Glomerular visceral epithelial cell (primary cell): ENCODE data around the gene SCN2B.
"Not testable (repeated sequence)": the region's sequence is repeated elsewhere in the genome, so short reads cannot be mapped to it uniquely, and the experiment has no call there.

Source experiments
- DNase-seq: peaks from one replicate; pipeline ENCODE4 v3.0.0-alpha.2; 2016; ENCODE audit errors: extremely low spot score

SCN2B gene

DNA sequence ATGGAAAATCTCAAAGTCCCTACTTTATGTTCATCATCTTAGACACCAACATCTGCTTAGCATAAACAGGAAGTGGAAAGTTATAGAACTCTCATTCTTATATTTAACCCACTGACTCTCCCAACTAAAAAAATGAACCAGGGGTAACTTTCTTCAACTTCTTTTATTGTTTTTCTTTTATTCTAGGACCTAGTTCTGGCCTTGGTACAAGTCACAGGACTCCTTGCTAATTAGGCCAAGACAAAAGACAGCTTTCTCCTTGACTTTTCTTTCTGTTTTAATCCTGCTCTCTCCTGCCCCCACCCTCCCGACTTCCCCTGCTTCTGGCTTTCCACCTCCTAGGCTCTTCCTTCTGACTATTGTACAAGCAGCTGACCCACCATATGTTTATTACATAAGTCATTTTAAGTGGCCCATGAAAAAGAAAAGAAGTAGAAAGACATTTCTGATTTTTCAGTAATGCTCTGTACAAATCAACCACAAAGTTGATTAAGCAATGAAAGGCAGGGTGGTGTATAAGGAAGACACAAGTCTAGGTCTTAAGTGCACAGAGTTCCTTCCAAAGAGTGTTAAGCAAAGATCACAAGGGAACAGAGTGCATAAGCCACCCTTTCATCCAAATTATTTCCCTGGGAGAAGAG lies 30.1 kb upstream of the SCN2B start:
- DNase-seq, result no peak

DNA sequence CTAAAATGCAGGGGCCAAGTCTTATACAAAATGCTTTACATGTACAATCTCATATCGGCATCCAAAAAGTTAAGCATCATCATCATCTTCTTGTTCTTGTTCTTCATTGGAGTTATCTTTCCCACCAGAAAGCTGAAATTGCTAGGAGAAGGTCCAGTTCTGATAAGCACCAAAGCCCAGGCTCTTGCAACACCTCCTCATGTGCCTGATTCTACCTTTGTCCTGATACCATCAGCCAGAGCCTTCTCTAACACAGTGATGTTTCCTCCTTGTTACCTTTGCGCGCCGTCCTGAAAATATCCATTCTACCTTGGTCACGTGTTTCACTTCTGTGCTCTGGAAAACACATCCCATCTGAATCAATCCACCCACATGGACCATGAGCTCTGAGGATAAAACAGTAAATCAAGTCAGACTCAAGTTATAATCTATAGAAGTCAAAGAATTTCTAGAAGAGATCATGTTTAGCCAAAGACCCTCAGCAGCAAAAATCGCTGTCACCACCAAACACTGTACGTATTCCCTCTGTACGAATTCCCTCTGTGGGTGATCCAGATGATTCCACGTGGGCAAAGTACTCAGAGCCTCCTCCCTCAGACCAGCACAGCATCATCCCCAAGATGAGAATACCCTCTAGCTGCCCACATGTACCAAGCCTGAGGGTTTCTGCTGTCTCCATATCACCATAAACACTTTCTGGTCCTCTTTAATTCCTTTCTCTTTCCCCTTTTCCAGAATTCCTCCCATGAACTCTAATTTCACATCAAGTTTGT lies 29.4 kb upstream of the SCN2B start:
- DNase-seq, result no peak

DNA sequence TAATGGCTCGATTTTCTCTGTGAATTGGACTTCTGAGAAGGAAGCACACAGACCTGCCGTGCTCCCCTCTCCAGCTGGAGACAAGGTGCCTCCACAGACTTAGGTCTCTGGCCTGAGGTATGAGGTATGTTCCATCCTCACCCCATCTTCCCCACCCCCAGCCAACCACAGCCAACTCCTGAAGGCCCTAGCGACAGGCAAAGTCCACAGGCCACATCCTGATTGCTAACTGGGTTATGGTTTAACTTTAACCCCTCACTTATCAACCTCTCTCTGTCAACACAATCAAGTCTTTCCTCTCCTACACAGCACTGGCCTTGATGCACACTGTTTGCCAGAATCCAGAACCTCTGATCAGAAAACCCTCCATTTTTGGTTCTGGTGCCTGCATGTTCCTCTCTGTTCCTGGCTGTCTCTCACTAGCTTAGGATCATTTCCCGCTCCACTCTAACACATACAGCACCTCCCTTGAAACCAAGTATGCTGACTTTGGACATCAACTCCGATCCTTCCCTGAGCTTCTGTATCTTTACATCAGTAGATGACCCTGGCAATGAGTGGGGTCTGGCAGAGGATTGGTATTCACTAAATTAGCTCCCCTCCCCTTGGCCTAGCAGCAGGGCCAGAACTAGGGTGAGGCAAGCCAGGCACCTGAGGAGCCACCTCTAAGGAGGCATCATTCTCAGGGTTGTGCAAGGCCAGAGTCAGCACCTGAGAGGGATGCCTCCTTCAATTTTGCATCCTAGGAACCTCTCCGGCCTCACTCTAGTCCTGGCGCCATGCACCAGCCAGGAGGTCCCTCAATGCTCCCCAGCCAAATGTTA lies 26.4 kb upstream of the SCN2B start:
- DNase-seq, result no peak

DNA sequence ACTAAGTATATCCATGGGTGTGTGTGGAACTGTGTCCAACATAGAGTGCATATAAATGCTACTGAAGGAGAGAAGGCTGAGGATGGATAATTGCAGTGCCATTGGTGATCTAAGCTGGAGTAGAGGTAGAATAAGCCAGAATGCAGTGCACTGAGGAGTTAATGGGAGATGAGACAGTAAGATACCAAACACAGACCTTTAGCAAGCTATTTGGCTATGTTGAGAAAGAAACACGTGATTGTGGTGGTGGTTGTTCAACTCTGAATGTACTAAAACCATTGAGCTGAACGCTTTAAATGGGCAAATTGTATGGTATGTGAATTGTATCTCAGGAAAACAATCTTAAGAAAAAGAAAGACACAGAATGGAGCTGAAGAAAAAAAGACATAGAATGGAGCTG lies 25.5 kb upstream of the SCN2B start:
- DNase-seq, result no peak

DNA sequence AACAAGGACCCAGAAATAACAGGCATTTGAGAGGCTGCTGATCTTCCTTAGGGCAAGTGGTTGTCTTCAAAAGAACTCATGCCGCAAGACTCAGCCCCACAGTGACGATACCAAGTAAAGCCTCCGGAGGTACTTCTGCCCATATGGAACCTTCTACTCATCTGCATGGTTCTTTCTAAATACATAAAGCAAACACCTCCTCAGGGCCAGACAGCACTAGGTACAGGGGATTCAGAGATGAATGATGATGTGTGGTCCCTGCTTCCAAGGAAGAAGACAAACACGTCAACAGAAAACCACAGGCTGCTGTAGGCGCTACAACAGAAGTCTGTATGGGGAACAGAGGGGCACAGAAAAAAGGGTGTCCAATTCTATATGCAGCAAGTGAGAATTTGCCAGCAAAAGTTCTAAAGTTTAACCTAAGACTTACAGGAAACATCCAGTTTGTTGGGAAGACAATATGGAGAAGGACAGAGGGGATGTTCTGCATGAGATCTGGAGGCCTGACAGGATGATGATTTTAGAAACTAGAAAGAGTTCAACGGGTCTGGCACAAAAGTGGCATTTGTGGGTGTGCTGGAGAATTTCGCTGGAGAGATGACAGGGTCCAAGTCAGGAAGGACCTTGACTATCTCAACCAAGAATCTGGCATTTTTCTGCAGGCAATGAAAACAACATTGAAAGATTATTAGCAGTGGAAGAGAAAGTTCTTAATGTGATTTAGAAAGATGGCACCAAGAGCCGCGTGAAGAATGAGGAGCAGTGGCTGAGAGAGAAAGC lies 24.7 kb upstream of the SCN2B start:
- no peak for DNase-seq

DNA sequence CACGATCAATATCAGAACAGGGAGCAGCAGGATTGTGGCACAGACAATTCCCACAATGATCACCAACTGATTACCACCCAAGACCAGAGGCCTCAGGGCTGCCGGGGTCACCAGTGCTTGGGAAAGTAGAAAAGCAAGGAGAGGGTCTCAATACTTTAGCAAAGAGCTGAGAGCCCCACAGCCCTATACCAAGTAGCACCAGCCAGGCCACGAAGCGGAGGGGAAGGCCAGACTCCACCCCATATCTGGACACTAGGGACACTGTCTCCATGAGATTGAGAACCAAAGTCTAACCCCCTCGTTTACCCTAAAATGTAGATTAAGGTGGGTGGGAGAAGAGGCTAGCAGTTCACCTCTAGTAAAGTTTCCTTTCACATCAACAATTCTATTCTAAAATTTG lies 24.1 kb upstream of the SCN2B start:
- DNase-seq, result no peak

DNA sequence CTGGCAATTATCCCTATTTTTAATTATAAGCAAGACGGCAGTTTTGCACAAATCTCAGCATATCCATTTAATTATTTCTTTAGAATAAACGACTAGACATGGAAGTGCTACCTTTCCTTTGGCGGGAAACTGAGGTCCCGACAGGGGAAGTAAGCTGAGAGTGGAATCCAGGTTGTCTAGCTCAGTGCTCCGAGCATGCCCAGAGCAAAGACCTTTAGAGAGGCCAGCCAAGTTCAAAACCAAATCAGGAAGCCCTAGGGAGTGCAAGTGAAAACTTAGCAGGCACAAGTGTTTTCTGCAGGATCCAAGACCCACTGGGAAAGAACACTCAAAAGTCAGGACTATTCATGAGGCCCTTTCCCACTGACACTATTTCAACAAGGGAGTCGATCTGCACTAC lies 22.7 kb upstream of the SCN2B start:
- no peak for DNase-seq

DNA sequence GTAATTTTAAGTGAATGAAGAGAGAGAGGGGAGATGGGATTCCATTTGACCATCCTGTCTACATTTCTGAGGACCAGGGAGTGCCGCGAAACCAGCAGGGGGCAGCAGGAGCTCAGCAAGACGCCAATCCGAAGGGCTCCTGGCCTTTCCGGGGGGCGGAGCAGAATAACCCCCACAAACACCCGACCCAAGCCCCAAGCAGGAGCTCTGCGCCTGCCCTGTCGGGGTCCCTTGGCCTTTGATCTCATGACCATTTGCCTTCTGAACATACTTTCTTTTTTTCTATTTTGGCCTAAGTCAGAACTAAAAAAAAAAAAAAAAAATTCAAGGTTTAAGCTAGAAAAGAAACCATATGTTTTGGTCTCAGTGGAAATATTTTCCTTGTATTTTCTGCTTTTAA lies 21.9 kb upstream of the SCN2B start:
- peak; percentile 65 for DNase-seq

DNA sequence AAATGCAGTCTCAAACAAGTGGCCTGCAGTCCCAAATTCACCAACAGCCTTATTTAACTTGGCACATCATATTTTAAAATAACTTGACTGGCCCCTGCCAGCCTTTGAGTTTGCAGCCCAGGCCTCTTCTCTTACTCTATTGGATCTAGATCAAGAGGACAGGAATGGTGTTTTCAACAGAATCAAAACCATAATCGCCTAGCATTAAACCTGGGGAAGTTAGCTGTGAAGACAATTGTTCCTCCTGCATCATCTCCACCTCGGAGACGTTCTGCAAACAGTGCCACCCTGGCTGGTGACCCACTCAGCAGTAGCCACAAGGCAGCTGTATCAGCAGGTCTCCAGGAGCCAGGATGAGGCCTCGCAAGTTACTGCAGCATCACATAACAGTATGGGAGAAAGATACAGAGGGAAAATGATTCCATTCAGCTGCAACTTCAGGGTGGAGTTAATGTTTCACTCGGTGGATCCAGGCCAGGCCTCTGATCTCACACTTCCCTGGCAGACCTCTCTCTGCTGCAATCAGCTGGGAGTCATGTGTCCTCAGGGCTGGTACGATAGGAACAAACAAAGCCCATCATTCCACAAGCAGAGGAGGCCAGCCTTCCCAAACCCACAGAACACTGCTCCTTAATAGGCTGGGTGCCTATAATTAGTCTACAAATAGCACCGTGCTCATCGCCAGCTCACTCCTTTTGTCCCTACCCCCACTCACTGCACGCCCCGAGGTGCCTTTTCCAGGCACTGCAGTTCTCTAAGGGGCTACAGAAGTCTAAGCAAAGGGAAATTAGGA lies 18.6 kb upstream of the SCN2B start:
- DNase-seq, result peak; percentile 87

DNA sequence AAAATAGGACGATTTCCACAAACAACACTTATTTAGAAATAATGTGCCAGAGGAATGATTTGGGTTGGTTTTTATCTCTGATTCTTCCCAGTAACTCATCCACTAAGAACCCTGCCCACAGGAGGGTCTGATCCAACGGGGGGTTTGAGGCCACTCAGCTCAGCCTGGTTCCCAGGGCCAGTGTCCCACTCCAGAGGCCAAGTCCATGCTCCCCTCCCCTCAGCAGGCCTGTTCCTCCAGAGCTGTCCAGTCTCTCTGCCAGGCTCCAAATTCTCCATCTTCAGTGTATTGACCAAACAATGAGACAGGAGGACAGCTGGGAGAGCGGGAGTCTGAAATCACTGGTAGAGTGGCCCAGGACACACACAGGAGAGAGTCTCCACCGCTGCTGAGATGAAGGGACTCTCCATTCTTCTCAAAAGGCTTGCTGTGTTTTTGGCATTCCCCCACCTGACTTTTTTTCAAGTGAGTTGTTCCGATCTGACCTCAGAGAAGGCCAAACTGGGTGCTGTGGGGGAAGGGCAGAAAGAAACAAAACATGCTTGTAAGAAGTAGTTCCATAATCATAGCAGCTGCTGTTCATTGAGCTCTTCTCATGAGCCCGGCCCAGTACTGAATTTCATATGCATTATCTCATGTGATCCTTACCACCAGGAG lies 17.6 kb upstream of the SCN2B start:
- no peak for DNase-seq

DNA sequence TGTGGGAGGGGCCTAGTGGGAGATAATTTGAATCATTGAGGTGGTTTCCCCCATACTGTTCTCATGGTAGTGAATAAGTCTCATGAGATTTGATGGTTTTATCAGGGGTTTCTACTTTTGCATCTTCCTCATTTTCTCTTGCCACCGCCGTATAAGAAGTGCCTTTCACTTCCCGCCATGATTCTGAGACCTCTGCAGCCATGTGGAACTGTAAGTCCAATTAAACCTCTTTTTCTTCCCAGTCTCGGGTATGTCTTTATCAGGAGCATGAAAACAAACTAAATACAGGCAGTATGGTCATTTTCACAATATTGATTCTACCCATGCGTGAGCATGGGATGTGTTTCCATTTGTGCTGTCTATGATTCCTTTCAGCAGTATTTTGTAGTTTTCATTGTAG lies 16.4 kb upstream of the SCN2B start:
- not testable (repeated sequence) for DNase-seq

DNA sequence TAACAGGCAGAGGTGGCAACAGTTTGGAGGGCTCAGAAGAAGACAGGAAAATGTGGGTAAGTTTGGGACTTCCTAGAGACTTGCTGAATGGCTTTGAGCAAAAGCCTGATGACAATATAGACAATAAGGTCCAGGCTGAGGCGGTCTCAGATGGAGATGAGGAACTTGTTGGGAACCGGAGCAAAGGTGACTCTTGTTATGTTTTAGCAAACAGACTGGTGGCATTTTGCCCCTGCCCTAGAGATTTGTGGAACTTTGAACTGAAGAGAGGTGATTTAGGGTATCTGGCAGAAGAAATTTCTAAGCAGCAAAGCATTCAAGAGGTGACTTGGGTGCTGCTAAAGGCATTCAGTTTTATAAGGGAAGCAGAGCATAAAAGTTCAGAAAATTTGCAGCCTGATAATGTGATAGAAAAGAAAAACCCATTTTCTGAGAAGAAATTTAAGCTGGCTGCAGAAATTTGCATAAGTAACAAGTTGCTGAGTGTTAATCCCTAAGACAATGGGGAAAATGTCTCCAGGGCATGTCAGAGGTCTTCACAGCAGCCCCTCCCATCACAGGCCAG lies 14.6 kb upstream of the SCN2B start:
- not testable (repeated sequence) for DNase-seq

DNA sequence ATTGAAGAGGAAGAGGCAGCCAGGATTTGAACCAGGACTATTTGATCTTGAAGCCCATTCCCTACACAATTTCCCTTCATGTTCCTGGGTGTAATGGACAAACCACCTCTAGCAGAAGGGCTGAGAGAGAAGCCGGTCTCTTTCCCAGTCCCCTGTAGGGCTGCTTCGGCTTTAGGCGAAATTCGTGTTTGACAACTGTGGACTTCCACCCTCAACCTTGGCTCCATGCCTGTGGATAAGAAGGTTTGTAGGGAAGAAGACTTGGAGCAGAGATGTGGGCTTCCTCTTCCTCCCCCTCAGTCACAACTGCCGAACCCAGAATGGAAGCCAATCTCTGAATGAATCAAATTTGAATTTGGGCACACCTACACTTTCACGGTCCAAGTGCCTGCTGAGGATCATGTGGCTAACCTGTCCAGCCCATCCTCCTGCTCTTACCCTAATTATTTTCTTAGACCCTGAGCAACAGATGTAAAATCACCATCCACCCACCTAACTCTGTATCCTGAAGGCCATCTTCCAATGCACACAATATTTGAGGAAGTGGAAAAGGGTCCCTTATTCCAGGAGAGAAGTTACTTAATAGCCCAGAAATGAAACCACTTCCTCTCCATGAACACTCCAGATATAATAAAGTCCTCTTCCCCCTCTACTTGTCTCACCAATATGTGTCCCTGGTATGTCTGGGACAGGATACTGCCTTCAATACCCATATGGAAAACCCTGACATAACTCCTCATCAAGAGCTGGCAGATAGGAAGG lies 10.1 kb upstream of the SCN2B start:
- no peak for DNase-seq

DNA sequence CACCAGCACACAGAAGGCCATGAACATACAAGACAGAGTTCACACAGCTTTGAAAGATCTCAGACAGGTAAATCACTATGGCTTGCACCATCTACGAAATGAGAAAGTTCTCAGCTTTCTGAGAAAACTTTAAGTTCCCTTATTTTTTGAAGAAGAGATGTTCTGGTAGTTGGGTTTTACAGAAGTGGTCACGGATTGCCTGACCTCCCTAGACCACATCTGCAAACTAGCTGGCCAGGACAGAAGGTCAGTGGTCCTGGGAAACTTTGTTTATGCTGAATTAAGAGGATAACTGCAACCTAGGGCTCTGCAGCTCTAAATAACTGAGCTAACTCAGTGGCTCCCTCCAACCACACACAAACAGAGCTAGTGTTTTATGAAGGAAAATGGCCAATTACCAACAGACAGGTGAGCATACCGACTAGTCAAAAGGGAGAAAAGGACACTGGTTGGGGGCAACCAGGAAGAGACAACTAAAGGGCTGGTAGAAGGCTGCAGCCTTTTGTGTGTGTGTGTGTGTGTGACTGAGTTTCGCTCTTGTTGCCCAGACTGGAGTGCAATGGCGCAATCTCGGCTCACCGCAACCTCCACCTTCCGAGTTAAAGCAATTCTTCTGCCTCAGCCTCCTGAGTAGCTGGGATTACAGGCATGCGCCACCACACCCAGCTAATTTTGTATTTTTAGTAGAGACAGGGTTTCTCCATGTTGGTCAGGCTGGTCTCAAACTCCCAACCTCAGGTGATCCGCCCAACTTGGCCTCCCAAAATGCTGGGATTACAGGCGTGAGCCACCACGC lies 8.5 kb upstream of the SCN2B start:
- no peak for DNase-seq

DNA sequence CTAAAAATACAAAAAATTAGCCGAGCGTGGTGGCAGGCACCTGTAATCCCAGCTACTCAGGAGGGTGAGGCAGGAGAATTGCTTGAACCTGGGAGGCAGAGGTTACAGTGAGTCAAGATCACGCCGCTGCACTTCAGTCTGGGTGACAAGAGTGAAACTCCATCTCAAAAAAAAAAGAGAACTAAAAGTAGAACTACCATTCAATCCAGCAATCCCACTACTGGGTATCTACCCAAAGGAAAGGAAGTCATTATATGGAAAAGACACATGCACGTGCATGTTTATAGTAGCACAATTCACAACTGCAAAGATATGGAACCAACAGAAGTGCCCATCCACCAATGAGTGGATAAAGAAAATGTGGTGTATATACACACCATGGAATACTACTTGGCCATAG lies 7.3 kb upstream of the SCN2B start:
- DNase-seq, result not testable (repeated sequence)

DNA sequence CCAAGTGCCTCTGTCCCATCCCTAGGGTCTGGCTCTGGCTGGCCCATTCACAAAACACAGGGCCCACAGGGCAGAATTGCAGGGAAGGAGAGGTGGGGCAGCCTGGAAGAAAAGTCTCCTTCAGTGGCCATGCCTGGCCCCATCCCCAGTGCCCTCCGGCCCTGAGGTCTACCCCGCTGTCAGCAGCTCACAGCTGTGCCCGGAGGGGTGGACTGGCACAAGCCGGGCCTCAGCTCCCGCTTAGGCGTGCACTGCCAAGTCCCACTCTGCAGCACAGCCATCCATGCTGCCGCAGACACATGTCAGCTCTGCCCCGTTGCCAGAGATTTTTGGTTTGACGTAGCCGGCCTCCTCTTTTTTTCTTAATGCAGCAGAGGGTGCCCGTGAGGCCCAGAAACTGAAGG lies 3.9 kb upstream of the SCN2B start:
- no peak for DNase-seq

DNA sequence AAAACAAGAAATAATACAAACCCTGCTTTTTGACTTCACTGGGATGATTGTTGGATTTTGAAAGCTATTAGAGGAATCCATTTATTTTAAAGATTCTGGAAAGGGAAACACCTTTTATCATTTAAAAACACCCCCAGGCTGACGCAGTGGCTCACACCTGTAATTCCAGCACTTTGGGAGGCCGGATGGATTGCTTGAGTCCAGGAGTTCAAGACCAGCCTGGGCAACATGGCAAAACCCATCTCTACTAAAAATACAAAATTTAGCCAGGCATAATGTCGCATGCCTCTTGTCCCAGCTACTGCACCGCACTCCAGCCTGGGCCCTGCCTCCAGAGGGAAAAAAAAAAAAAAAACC lies 317 bp upstream of the SCN2B start:
- DNase-seq, result no peak

DNA sequence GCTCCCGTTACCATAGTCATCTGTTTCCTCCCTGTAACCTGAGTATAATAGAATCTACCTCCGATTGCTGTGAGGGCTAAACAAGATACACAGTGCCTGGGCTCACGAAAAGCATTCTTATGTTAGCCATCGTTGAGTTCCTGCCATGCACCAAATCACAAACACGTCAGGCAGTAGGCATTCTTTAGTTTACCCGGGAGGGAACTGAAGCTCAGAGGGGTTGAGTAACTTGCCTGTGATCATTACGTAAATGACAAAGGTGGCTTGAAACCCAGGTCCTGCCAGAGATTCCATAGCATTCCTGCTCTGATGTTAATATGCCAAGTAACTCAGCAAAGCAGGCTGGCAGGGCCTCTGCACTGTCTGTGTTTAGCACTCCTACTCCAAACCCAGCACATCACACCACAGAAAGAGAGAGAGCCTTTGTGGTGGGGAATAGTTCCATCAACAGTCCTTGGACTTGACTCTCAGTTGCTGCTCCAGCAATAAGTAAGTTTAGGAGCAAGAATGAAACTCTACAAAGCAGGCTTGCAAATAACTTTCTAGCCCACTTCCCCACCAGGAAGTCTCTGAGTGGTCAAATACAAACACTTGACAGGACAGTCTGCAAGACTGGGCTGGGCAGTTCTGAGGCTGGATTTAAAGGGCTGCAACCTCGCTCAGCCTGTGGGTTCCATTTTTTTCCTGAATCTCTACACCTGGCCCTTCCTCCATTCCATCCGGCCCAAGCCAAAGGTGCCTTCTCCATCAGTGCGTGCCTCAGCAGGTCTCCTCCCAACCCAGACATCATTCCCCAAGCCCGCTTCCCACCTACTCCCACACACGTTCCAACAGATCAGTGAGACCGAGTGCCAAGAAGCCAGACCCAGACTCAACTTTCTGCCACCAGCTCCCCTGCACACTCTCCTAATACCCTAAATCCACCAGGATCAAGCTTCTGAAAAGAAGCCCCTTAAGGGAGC lies 1.1 kb downstream of the SCN2B start:
- DNase-seq, result peak; percentile 32
